Measurements from ENCODE around the gene MAP3K20.

DNA sequence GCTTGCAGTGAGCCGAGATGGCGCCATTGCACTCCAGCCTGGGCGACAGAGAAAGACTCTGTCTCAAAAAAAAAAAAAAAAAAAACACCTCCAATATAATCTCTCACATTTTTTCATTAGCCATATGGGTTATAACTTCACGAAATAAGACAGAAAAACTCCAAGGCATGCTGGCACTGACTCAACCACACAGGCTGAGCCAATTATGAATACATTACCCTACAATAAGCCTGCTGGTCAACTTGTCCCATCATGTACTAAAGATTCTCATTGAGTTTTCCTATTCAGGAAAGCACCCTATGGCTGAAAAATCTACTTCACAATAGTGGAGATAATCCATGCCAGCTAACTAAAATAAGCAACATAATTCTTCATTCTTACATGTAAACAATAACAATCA, 12.8 kb upstream of the MAP3K20 start:
- TF ChIP-seq CTCF (IDR thresholded peaks at IDR 0.05) (no peak), EP300 (IDR thresholded peaks at IDR 0.05) (no peak), POLR2A (IDR thresholded peaks at IDR 0.05) (no peak)
